HG02885 (cell line): ENCODE data around the gene DNAJC11.
"Not testable (repeated sequence)": the region's sequence is repeated elsewhere in the genome, so short reads cannot be mapped to it uniquely, and the experiment has no call there.

ENCODE experiments used
- ATAC-seq: cut with Tn5 transposase; IDR thresholded peaks from one replicate; pipeline ENCODE4 v1.9.1; 2021; ENCODE audit warnings: mild to moderate bottlenecking; ENCODE audit not compliant: unreplicated experiment, poor library complexity

The DNAJC11 gene

GRCh38 chr1:6653436-6654290 lies 48.0 kb downstream of the DNAJC11 start:
- no peak for ATAC-seq

GRCh38 chr1:6652986-6653385 lies 48.6 kb downstream of the DNAJC11 start:
- ATAC-seq, result no peak

GRCh38 chr1:6651909-6652308 lies 49.7 kb downstream of the DNAJC11 start:
- ATAC-seq, result no peak

- ATAC-seq, result no peak
Measured at GRCh38 chr1:6648556-6648955, 53.1 kb downstream of the DNAJC11 start.

- no peak for ATAC-seq
Measured at GRCh38 chr1:6646499-6647148, 55.0 kb downstream of the DNAJC11 start.

GRCh38 chr1:6645018-6645417 lies 56.6 kb downstream of the DNAJC11 start:
- ATAC-seq, result no peak

GRCh38 chr1:6640867-6641266 lies 60.7 kb downstream of the DNAJC11 start:
- ATAC-seq, result not testable (repeated sequence)

GRCh38 chr1:6638226-6638625 lies 63.4 kb downstream of the DNAJC11 start:
- ATAC-seq, result no peak

GRCh38 chr1:6637770-6638169 lies 63.8 kb downstream of the DNAJC11 start:
- no peak for ATAC-seq

- not testable (repeated sequence) for ATAC-seq
Measured at GRCh38 chr1:6636778-6637177, 64.8 kb downstream of the DNAJC11 start.

GRCh38 chr1:6635910-6636760 lies 65.5 kb downstream of the DNAJC11 start:
- no peak for ATAC-seq

- ATAC-seq, result no peak
Measured at GRCh38 chr1:6635161-6635909, 66.3 kb downstream of the DNAJC11 start.

GRCh38 chr1:6634371-6635052 lies 67.1 kb downstream of the DNAJC11 start:
- ATAC-seq, result no peak

GRCh38 chr1:6632588-6633514 lies 68.8 kb downstream of the DNAJC11 start:
- ATAC-seq, result no peak

- ATAC-seq, result no peak
Measured at GRCh38 chr1:6631058-6631457, 70.6 kb downstream of the DNAJC11 start.

GRCh38 chr1:6630027-6630426 lies 71.6 kb downstream of the DNAJC11 start:
- ATAC-seq, result no peak

- no peak for ATAC-seq
Measured at GRCh38 chr1:6628971-6629479, 72.6 kb downstream of the DNAJC11 start.

GRCh38 chr1:6627841-6628545 lies 73.6 kb downstream of the DNAJC11 start:
- ATAC-seq, result no peak
